ENCODE data around the gene EFNA3.

DNA sequence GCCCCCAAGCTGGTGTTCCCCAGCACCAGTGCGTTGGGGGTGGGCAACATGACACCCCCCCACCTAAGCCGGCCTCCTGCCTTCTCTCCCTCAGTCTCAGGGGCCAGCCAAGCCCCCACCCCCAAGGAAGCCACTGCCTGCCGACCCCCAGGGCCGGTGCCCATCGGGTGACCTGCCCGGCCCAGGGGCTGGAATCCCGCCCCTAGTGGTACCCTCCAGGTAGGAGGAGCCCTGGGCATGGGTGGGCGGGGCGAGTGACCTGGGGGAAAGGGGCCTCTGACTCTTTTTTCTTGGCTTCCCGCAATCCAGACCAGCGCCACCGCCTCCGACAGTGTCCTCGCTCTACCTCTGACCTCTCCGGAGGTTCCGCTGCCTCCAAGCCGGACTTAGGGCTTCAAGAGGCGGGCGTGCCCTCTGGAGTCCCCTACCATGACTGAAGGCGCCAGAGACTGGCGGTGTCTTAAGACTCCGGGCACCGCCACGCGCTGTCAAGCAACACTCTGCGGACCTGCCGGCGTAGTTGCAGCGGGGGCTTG is 16.4 kb upstream of the EFNA3 start:
- TF ChIP-seq, protein P1, sequence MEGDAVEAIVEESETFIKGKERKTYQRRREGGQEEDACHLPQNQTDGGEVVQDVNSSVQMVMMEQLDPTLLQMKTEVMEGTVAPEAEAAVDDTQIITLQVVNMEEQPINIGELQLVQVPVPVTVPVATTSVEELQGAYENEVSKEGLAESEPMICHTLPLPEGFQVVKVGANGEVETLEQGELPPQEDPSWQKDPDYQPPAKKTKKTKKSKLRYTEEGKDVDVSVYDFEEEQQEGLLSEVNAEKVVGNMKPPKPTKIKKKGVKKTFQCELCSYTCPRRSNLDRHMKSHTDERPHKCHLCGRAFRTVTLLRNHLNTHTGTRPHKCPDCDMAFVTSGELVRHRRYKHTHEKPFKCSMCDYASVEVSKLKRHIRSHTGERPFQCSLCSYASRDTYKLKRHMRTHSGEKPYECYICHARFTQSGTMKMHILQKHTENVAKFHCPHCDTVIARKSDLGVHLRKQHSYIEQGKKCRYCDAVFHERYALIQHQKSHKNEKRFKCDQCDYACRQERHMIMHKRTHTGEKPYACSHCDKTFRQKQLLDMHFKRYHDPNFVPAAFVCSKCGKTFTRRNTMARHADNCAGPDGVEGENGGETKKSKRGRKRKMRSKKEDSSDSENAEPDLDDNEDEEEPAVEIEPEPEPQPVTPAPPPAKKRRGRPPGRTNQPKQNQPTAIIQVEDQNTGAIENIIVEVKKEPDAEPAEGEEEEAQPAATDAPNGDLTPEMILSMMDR (tag by site-specific recombination; IDR thresholded peaks at IDR 0.05): no peak
- TF ChIP-seq, protein P2, sequence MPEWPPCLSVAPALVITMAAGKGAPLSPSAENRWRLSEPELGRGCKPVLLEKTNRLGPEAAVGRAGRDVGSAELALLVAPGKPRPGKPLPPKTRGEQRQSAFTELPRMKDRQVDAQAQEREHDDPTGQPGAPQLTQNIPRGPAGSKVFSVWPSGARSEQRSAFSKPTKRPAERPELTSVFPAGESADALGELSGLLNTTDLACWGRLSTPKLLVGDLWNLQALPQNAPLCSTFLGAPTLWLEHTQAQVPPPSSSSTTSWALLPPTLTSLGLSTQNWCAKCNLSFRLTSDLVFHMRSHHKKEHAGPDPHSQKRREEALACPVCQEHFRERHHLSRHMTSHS (tag by site-specific recombination; IDR thresholded peaks at IDR 0.05): no peak
- TF ChIP-seq, protein P3, sequence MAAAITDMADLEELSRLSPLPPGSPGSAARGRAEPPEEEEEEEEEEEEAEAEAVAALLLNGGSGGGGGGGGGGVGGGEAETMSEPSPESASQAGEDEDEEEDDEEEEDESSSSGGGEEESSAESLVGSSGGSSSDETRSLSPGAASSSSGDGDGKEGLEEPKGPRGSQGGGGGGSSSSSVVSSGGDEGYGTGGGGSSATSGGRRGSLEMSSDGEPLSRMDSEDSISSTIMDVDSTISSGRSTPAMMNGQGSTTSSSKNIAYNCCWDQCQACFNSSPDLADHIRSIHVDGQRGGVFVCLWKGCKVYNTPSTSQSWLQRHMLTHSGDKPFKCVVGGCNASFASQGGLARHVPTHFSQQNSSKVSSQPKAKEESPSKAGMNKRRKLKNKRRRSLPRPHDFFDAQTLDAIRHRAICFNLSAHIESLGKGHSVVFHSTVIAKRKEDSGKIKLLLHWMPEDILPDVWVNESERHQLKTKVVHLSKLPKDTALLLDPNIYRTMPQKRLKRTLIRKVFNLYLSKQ (tag by site-specific recombination; IDR thresholded peaks at IDR 0.05; ENCODE audit: borderline replicate concordance): no peak

Data from HEK293 (cell line).